ENCODE measurements around the gene RABEPK.

The RABEPK gene

GRCh38 chr9:125241000-125241862 lies 40.9 kb downstream of the RABEPK start, which contains the start of gene HSPA5:
HSPA5 (minus strand) TSS chr9:125241343; CDS start chr9:125241126, 217 bp downstream.
- TF ChIP-seq, protein P1, sequence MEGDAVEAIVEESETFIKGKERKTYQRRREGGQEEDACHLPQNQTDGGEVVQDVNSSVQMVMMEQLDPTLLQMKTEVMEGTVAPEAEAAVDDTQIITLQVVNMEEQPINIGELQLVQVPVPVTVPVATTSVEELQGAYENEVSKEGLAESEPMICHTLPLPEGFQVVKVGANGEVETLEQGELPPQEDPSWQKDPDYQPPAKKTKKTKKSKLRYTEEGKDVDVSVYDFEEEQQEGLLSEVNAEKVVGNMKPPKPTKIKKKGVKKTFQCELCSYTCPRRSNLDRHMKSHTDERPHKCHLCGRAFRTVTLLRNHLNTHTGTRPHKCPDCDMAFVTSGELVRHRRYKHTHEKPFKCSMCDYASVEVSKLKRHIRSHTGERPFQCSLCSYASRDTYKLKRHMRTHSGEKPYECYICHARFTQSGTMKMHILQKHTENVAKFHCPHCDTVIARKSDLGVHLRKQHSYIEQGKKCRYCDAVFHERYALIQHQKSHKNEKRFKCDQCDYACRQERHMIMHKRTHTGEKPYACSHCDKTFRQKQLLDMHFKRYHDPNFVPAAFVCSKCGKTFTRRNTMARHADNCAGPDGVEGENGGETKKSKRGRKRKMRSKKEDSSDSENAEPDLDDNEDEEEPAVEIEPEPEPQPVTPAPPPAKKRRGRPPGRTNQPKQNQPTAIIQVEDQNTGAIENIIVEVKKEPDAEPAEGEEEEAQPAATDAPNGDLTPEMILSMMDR (conservative IDR thresholded peaks at IDR 0.05; ENCODE audit: control insufficient read depth, insufficient read depth, low read depth, low read length) = no peak
- DNase-seq (ENCODE audit: low read depth) = peak; percentile 99
- H3K4me3 ChIP-seq (ENCODE audit: control insufficient read depth, low read depth, low read length) = peak within 1 kb of the TSS; percentile 98

- TF ChIP-seq, protein P1 (conservative IDR thresholded peaks at IDR 0.05; ENCODE audit: control insufficient read depth, insufficient read depth, low read depth, low read length) = no peak
- DNase-seq (ENCODE audit: low read depth) = no peak
Measured at GRCh38 chr9:125241863-125242739, 41.8 kb downstream of the RABEPK start.

GRCh38 chr9:125243792-125244260 lies 43.5 kb downstream of the RABEPK start:
- DNase-seq (ENCODE audit: low read depth) = no peak
- TF ChIP-seq, protein P1 (conservative IDR thresholded peaks at IDR 0.05; ENCODE audit: control insufficient read depth, insufficient read depth, low read depth, low read length) = no peak
- H3K4me3 ChIP-seq (ENCODE audit: control insufficient read depth, low read depth, low read length) = no peak overlapping the region

More at GRCh38 chr9:125241863-125242739, 41.8 kb downstream of the RABEPK start:
- H3K4me3 ChIP-seq (ENCODE audit: control insufficient read depth, low read depth, low read length) = peak overlapping the region; percentile 73

GRCh38 chr9:125246261-125246667 lies 45.9 kb downstream of the RABEPK start:
- H3K4me3 ChIP-seq (ENCODE audit: control insufficient read depth, low read depth, low read length) = no peak overlapping the region
- TF ChIP-seq, protein P1 (conservative IDR thresholded peaks at IDR 0.05; ENCODE audit: control insufficient read depth, insufficient read depth, low read depth, low read length) = no peak
- no peak for DNase-seq (ENCODE audit: low read depth)

GRCh38 chr9:125254231-125254630 lies 53.9 kb downstream of the RABEPK start:
- no peak overlapping the region for H3K4me3 ChIP-seq (ENCODE audit: control insufficient read depth, low read depth, low read length)
- DNase-seq (ENCODE audit: low read depth) = no peak
- TF ChIP-seq, protein P1 (conservative IDR thresholded peaks at IDR 0.05; ENCODE audit: control insufficient read depth, insufficient read depth, low read depth, low read length) = no peak

GRCh38 chr9:125255781-125256391 lies 55.5 kb downstream of the RABEPK start:
- no peak overlapping the region for H3K4me3 ChIP-seq (ENCODE audit: control insufficient read depth, low read depth, low read length)
- TF ChIP-seq, protein P1 (conservative IDR thresholded peaks at IDR 0.05; ENCODE audit: control insufficient read depth, insufficient read depth, low read depth, low read length) = peak; percentile 31
- DNase-seq (ENCODE audit: low read depth) = no peak

Data from fibroblast of mammary gland (primary cell).